ENCODE data around the gene MPZ.

DNA sequence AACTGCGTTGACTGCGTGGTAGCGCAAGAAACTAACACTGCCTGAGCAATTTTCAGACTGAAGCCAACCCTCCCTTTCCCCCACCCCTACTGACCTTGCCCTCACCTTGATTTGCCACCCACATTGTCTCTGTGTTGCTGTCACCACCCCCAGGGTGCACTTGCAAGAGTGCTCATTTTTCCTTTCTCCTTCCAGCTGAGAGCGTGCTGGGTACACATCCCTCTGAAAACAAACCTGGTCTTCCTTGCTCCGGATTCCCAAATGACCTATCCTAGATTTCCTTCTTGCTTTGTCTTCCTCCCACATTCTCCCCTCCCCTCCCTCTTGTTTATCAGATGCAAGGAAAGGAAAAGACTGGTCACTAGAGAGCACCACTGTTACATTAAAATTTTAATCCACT is 24.2 kb downstream of the MPZ start:
- TF ChIP-seq, protein P1, sequence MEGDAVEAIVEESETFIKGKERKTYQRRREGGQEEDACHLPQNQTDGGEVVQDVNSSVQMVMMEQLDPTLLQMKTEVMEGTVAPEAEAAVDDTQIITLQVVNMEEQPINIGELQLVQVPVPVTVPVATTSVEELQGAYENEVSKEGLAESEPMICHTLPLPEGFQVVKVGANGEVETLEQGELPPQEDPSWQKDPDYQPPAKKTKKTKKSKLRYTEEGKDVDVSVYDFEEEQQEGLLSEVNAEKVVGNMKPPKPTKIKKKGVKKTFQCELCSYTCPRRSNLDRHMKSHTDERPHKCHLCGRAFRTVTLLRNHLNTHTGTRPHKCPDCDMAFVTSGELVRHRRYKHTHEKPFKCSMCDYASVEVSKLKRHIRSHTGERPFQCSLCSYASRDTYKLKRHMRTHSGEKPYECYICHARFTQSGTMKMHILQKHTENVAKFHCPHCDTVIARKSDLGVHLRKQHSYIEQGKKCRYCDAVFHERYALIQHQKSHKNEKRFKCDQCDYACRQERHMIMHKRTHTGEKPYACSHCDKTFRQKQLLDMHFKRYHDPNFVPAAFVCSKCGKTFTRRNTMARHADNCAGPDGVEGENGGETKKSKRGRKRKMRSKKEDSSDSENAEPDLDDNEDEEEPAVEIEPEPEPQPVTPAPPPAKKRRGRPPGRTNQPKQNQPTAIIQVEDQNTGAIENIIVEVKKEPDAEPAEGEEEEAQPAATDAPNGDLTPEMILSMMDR (IDR thresholded peaks at IDR 0.05): no peak
- no peak for TF ChIP-seq POLR2A (IDR thresholded peaks at IDR 0.05)

Data from thyroid gland (tissue), 4 donors.